Fibroblast of skin of scalp (primary cell): ENCODE measurements around the gene UBE2C.

Experiments used
- DNase-seq: peaks from one replicate; pipeline ENCODE4 v3.0.0-alpha.2; 2013

The UBE2C gene

DNA sequence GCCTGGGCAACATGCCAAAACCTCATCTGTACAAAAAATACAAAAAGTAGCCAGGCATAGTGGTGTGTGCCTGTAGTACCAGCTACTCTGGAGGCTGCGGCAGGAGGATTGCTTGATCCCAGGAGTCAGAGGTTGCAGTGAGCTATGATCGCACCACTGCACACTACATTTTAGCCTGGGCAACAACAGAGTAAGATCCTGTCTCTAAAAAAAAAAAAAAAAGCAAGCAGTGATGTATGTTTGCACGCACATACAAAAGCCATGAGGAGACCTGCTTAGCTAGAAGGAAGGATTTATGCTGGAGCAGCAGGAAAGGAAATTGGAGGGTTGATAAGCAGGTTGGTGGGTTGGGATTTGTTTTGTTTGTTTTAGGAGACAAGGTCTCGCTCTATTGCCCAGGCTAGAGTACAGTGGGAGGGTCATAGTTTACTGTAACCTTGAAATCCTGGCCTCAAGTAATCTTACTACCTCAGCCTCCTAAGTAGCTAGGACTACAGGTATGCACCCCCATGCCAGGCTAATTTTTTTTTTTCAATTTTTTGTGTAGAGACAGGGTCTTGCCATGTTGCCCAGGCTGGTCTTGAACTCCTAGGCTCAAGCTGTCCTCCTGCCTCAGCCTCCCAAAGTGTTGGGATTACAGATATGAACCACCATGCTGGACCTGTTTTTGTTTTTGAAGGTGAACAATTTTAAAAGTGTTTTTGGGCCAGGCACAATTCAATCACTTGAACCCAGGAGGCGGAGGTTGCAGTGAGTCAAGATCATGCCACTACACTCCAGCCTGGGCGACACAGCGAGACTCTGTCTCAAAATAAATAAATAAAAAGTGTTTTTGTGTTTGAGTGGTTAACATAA, 49.0 kb downstream of the UBE2C start:
- DNase-seq, result no peak

DNA sequence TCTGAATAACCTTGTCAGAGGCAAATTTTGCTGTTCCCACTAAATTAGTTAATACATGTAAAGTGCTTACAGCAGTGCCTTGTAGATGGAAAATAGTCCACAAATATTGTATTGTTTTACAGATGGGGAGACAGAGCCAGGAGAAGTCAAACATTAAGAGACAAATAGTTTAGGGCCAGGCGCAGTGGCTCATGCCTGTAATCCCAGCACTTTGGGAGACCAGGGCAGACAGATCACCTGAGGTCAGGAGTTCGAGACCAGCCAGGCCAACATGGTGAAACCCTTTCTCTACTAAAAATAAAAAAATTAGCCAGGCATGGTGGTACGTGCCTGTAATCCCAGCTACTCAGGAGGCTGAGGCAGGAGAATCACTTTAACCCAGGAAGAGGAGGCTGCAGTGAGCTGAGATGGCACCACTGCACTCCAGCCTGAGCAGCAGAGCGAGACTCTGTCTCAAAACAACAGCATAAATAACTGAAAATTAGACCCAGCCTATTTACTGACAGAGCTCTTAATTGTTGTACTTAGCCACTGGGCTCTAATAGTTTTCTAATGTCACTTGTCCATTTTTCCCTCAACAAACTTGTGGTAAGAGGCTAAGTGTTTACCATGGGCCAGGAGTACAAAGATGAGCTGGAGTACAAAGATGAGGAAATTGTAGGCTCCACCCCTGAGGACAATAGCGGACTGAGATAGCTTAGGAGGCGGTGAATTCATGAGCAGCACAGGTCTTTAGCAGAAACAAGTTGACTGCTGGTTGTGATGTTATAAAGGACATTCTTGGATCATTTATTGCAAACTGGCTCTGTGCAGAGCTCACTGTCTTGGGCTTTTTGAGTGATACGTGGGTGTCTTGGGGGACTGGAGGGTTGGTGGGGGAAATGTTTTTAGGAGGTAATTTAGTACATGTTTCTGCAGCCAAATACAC, 51.4 kb downstream of the UBE2C start:
- DNase-seq, result no peak

DNA sequence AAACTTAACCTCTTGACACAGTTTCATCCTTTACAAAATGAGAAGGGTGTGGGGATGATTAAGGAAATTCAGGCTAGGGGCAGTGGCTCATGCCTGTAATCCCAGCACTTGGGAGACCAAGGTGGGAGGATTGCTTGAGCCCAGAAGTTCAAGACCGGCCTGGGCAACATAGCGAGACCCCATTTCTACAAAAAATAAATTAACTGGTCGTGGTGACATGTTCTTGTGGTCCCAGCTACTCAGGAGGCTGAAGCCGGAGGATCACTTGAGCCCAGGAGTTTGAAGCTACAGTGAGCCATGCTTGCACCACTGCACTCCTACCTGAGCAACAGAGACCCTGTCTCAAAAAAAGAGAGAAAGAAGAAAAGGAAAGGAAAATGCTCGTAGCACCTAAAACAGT, 54.0 kb downstream of the UBE2C start:
- DNase-seq, result no peak
